Bone marrow (tissue), 2 donors: ENCODE measurements around the gene REEP6.
"Not testable (repeated sequence)": the region's sequence is repeated elsewhere in the genome, so short reads cannot be mapped to it uniquely, and the experiment has no call there.

Experiments used
- DNase-seq, 2 donors: peaks; one replicate each; lab custom pipeline; 2025; lab: John Stamatoyannopoulos, UW

REEP6 gene

GRCh38 chr19:1472231-1473084 lies 18.5 kb upstream of the REEP6 start:
- no peak for DNase-seq

GRCh38 chr19:1473085-1473851 lies 17.7 kb upstream of the REEP6 start:
- DNase-seq: no peak

- DNase-seq: no peak
These were observed 16.8 kb upstream of the REEP6 start for GRCh38 chr19:1474011-1474764.

- no peak for DNase-seq
These were observed 16.1 kb upstream of the REEP6 start for GRCh38 chr19:1474765-1475351.

- no peak for DNase-seq
These were observed 15.1 kb upstream of the REEP6 start for GRCh38 chr19:1475751-1476437.

GRCh38 chr19:1477056-1477455 lies 13.9 kb upstream of the REEP6 start:
- DNase-seq: not testable (repeated sequence)

- DNase-seq: peak; percentile 79 to 92
These were observed 11.9 kb upstream of the REEP6 start, which contains the start of gene C19orf25 for GRCh38 chr19:1478934-1479707. Gene C19orf25 (minus strand): TSS chr19:1479215. CDS start chr19:1478903, 312 bp downstream.

GRCh38 chr19:1481224-1481892 lies 9.6 kb upstream of the REEP6 start:
- no peak for DNase-seq

- DNase-seq: no peak
These were observed 9.1 kb upstream of the REEP6 start for GRCh38 chr19:1481893-1482360.

GRCh38 chr19:1482361-1483130 lies 8.4 kb upstream of the REEP6 start:
- DNase-seq: no peak

- DNase-seq: no peak
These were observed 7.6 kb upstream of the REEP6 start for GRCh38 chr19:1483131-1483978.

- no peak for DNase-seq
These were observed 7.0 kb upstream of the REEP6 start for GRCh38 chr19:1483979-1484428.

- no peak for DNase-seq
These were observed 4.0 kb upstream of the REEP6 start for GRCh38 chr19:1486720-1487575.

- DNase-seq: no peak
These were observed 3.3 kb upstream of the REEP6 start for GRCh38 chr19:1487576-1488281.

- DNase-seq: no peak
These were observed 2.7 kb upstream of the REEP6 start for GRCh38 chr19:1488282-1488601.

GRCh38 chr19:1489463-1490310 lies 1.3 kb upstream of the REEP6 start:
- DNase-seq: no peak
